NCI-H748 (cell line): ENCODE measurements around the gene ACKR3.

Source experiments
- DNase-seq: peaks from one replicate; lab custom pipeline; 2025; ENCODE audit not compliant: unreplicated experiment; lab: John Stamatoyannopoulos, UW

The ACKR3 gene

GRCh38 chr2:236583621-236584203 is 14.1 kb downstream of the ACKR3 start:
- no peak for DNase-seq

- no peak for DNase-seq
Measured at GRCh38 chr2:236584521-236585384, 15.1 kb downstream of the ACKR3 start.

GRCh38 chr2:236585966-236586365 is 16.3 kb downstream of the ACKR3 start:
- DNase-seq: no peak

- no peak for DNase-seq
Measured at GRCh38 chr2:236587861-236588815, 18.5 kb downstream of the ACKR3 start.

GRCh38 chr2:236588932-236589592 is 19.4 kb downstream of the ACKR3 start:
- no peak for DNase-seq

- DNase-seq: no peak
Measured at GRCh38 chr2:236590846-236591245, 21.2 kb downstream of the ACKR3 start.

- peak; percentile 91 for DNase-seq
Measured at GRCh38 chr2:236592821-236593220, 23.2 kb downstream of the ACKR3 start.

- DNase-seq: no peak
Measured at GRCh38 chr2:236593531-236593930, 23.9 kb downstream of the ACKR3 start.

GRCh38 chr2:236593956-236594355 is 24.3 kb downstream of the ACKR3 start:
- no peak for DNase-seq

GRCh38 chr2:236597629-236598028 is 28.0 kb downstream of the ACKR3 start:
- DNase-seq: no peak

- DNase-seq: no peak
Measured at GRCh38 chr2:236599059-236599458, 29.4 kb downstream of the ACKR3 start.

GRCh38 chr2:236600158-236600557 is 30.5 kb downstream of the ACKR3 start:
- DNase-seq: no peak

GRCh38 chr2:236600892-236601291 is 31.3 kb downstream of the ACKR3 start:
- DNase-seq: peak; percentile 98

- DNase-seq: peak; percentile 63
Measured at GRCh38 chr2:236601316-236602202, 31.9 kb downstream of the ACKR3 start.

- DNase-seq: no peak
Measured at GRCh38 chr2:236602678-236603077, 33.1 kb downstream of the ACKR3 start.

- no peak for DNase-seq
Measured at GRCh38 chr2:236603361-236604015, 33.9 kb downstream of the ACKR3 start.

- no peak for DNase-seq
Measured at GRCh38 chr2:236604575-236605344, 35.1 kb downstream of the ACKR3 start.

- DNase-seq: no peak
Measured at GRCh38 chr2:236605345-236605734, 35.7 kb downstream of the ACKR3 start.

GRCh38 chr2:236606023-236606422 is 36.4 kb downstream of the ACKR3 start:
- DNase-seq: no peak
